HG03457 (cell line): ENCODE results near the gene BRD3OS.
A peak's percentile ranks its signal among the peaks of the same experiment; 100 is the strongest.

Source experiments
- ATAC-seq: cut with Tn5 transposase; IDR thresholded peaks from one replicate; pipeline ENCODE4 v1.9.1; 2021; ENCODE audit warnings: moderate number of reproducible peaks; ENCODE audit not compliant: unreplicated experiment

Gene BRD3OS

GRCh38 chr9:134003237-134003636 is 22.0 kb upstream of the BRD3OS start:
- ATAC-seq = no peak

- no peak for ATAC-seq
These were observed 21.0 kb upstream of the BRD3OS start for GRCh38 chr9:134004131-134004873.

- ATAC-seq = no peak
These were observed 20.4 kb upstream of the BRD3OS start for GRCh38 chr9:134004881-134005280.

DNA sequence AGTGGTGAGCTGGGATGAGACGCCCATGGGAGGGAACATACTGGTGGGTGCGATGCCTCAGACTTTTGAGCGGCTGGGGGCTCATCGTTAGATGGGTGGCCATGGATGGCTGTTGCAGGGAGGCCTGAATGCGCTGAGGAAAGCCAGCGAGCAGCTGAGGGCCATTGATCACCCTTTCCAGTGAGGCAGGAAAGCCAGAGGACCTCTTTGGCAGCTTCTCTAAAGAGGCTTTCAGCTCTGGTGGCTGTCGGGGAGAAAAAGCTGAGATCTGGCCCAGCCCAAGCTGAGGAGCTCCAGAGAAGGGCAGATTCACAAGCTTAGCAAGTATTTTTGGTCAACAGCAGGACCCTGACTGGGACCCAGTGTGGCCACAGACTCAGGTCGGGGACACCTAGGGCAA is 19.9 kb upstream of the BRD3OS start:
- ATAC-seq = no peak

DNA sequence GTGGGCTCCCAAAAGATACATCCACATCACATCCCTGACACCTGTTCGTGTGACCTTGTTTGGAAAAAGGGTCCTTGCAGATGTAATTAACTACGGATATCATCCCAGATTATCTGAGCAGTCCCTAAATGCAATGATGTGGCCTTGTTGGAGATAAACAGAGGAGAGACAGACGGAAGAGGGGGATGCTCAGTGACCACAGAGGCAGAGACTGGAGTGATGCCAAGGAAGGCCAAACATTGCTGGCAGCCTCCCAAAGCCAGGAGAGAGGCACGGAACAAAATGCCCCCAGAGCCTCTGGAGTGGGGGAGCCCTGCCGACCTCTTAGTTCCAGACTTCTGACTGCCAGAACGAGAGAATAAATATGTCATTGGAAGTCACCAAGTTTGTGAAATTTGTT is 18.1 kb upstream of the BRD3OS start:
- ATAC-seq = no peak

- ATAC-seq = no peak
These were observed 17.7 kb upstream of the BRD3OS start for GRCh38 chr9:134007571-134007970.

DNA sequence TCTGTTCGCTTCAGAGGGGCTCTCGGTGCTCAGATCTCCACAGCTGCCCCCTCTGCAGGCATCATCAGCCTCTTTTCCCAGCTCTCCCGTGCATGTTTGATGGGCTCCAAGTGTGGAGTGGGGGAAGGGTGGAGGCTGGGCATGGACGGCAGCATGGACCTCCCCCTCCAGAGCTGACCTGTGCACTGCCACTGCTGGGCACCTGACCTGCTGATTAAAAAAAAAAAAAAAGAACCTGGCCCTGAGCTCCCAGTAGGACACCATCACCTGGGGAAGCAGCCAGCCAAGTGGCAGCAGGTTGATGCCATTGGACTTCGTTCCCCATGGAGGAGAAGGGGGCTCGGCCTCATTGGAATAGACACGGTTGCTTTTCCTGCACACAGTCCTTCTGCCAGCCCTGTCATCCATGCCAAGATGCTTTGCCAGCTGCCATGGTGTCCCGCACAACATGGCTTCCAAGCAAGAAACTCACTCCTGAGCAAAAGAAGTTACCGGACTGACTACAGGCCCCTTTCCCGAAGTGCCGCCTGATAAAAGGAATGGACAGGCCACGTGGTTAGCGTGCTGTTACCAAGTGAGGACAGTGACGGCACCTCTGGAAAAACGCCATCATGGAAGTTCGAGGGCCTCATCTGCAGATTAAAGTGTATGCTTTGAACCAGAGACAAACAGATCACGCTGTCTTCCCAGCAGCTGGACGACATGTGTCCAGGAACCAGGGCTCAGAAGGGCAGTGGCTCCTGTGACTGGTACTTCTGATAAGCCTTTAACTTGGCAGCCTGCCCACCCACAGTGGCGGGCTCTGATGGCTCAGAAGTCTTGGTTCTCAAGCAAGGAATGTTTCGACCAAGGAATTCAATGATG is 14.7 kb upstream of the BRD3OS start:
- no peak for ATAC-seq

DNA sequence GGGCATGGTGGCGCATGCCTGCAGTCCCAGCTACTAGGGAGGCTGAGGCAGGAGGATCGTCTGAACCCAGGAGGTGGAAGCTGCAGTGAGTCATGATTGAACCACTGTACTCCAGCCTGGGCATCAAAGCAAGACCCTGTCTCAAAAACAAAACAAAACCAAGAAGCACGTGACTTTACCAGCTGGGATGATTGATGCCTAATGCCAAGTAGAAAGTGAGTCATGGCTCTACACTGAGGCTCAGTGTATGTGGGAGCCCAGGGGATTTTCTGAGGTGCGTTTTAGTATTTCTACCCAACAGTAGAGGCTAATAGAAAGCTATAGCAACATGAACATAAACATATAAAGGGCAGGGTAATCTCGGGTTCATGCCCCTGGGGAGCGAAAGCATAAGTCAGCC is 13.9 kb upstream of the BRD3OS start:
- no peak for ATAC-seq

- no peak for ATAC-seq
These were observed 10.3 kb upstream of the BRD3OS start for GRCh38 chr9:134014946-134015345.

- no peak for ATAC-seq
These were observed 978 bp upstream of the BRD3OS start for GRCh38 chr9:134024214-134024792.

DNA sequence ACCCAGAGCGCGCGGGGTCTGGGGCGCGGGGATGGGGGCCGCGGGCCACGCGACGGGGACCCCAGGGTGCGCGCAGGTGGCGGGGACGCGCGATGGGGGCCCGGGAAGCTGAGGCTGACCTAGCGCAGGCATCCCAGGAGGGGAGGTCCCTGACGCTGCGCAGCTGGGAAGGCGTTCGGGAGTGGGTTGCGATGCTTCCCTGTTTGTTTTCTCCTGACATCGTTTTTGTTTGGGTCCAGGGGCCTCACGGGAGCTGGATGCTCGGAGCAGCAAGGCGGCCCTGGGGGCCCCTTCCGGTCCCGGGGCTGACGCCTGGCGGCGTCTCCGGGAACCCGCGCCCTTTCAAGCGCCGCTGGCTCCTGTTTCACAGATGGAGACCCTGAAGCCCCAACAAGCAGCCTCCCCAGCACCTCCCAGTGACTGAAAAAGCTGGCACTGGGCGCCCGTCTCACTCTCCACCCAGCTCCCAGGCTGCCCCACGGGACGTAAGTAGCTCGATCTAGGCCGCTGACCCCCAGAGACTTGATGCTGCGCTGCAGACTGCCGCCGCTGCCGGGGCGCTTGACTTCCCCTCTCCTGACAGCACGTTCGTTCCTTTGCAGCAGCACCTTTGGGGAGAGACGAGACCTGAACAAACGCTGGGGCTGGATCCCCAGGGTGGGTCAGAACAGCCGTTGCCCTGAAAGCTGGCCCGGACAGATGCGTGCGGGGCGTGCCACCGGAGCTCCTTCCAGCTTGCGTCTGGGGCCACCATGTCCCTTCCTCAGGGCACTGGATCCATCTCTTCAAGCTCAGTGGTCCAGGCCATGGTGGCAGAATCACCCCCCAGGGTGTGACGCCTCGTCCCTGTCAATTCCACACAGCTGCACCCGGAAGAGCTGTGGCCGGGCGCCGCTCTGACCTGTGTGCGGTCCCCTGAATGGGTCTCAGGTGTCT is 593 bp downstream of the BRD3OS start:
- peak; percentile 21 for ATAC-seq

- no peak for ATAC-seq
These were observed 1.3 kb downstream of the BRD3OS start for GRCh38 chr9:134026581-134026980.

- ATAC-seq = no peak
These were observed 1.7 kb downstream of the BRD3OS start for GRCh38 chr9:134026981-134027380.

DNA sequence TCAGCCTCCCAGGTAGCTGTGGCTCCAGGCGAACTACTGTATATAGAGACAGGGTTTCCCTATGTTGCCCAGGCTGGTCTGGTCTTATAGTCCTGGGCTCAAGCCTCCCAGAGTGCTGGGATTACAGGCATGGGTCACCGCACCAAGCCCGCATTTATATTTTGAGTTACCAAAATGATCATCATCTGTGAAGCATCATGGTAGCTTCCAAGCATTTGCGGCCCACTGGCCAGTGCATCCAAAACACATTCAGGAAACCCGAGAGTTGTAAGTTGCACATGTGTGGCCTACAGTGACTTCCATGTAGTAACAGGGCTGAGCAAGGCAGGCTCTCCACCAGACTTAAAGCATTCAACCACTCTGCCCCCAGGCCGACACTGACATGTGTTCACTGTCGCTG is 2.3 kb downstream of the BRD3OS start:
- ATAC-seq = no peak

DNA sequence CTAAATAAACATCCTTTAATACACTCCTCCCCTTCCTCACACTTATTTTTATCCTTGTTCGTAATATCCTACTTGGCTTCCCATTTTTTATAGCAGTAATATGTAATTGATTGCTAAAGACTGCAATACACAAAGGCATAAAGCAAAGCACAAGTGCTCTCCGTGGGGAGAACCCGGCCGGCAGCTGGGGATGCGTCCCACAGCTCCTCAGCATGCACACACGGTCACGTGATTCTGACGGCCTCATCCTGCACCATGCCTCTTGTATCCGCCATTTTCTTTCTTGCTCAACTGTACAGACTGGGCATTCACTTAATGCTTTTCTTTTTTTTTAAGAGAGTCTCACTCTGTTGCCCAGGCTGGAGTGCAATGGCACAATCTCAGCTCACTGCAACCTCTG is 2.8 kb downstream of the BRD3OS start:
- no peak for ATAC-seq

DNA sequence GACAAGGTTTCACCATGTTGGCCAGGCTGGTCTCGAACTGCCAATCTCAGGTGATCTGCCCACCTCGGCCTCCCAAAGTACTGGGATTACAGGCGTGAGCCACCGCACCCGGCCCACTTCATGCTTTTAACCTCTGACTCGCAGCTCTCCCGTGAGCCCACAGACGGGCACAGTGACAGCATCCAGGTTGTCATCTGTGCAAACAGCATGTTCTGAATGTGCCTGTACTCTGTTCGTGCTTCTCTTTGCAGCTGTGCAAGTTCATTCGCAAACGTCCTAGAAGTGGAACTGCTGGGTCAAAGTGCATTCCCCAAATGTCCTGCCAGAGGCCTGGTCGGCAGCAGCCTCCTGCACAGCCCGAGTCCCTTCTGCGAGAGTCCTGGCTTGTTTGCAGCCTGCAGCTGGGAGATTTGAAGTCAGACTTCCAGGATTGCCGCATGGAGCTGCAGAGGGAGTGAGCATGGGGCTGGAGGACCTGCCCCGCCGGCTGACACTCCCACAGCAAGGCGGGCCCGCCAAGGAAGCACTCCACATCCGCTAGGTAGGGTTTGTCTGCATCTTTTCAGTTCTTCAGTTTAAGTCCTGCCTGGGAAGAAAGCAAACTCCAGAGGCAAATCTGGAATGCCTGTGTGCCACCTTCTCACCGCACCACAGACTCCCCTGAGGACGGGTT is 3.4 kb downstream of the BRD3OS start:
- ATAC-seq = no peak

DNA sequence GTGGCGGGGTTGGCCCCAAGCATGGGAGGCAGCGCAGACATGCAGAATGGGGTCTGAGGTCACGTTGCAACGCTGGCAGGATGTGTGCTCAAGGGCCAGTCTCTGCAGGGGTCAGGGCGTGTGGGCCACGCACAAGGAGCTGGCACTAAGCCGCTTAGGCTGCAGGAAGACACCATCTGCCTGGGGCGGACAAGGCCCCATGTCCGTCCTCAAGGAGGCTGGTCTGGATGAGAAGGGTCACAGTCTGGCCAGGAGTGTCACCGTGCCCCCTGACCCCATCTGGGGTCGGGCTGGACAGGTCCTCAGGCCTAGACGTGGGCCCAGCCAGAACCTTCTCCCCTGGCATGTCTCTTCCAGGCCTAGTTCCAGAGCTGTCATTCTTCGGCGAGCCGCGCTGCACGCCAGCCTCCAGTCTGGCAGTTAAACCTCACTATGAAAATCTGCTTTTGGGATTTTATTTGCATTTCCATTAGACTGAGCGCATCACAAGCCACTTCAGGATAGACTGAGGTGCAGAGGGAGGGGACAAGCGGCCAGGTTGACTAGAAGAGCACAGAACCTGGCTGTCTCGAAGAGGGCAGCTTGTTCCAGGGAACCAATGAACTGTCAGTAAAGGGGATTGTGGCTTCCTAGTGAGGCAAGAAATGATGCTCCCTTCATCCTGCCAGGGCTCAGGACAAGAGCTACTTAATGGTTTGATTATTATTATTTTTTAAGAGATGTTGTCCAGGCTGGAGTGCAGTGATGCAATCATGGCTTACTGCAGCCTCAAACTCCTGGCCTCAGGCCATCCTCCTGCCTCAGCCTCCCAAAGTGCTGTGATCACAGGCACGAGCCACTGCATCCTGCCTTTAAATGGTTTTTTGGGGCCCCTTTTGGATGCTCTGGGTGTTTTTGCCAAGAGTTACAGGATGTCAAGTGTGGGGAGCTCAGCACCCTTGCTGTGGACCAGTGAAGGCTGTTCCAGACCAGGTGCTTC is 4.3 kb downstream of the BRD3OS start:
- no peak for ATAC-seq

GRCh38 chr9:134030821-134031470 is 5.7 kb downstream of the BRD3OS start:
- ATAC-seq = no peak

- ATAC-seq = no peak
These were observed 6.5 kb downstream of the BRD3OS start for GRCh38 chr9:134031783-134032182.
